LNCAP (cell line): Measurements from ENCODE around the gene TKFC.

ENCODE experiments used
- CTCF ChIP-seq: fragments of 450-650 bp; IDR thresholded peaks from 2 replicates; pipeline ENCODE4 v1.5.1; 2017; ENCODE audit warnings: mild to moderate bottlenecking

TKFC gene

GRCh38 chr11:61327669-61328071 is 5.4 kb upstream of the TKFC start:
- no peak for TF ChIP-seq CTCF

- no peak for TF ChIP-seq CTCF
Observed at GRCh38 chr11:61328351-61328750, 4.7 kb upstream of the TKFC start.

- TF ChIP-seq CTCF: no peak
Observed at GRCh38 chr11:61329871-61330270, 3.2 kb upstream of the TKFC start.

GRCh38 chr11:61331651-61332050 is 1.4 kb upstream of the TKFC start:
- TF ChIP-seq CTCF: no peak

GRCh38 chr11:61332281-61332796 is 689 bp upstream of the TKFC start:
- TF ChIP-seq CTCF: no peak

- TF ChIP-seq CTCF: no peak
Observed at GRCh38 chr11:61333550-61334433, 764 bp downstream of the TKFC start.

GRCh38 chr11:61334434-61335354 is 1.7 kb downstream of the TKFC start:
- no peak for TF ChIP-seq CTCF
